Activated CD8-positive, alpha-beta memory T cell treated with anti-CD3 and anti-CD28 coated beads, Interleukin-2, amount 50 U/mL, for 48 hours (primary cell): ENCODE results near the gene TEX22.
A peak's percentile ranks its signal among the peaks of the same experiment; 100 is the strongest.

Experiments used
- DNase-seq: peaks from one replicate; pipeline ENCODE4 v3.0.0-alpha.2; 2020

Gene TEX22

DNA sequence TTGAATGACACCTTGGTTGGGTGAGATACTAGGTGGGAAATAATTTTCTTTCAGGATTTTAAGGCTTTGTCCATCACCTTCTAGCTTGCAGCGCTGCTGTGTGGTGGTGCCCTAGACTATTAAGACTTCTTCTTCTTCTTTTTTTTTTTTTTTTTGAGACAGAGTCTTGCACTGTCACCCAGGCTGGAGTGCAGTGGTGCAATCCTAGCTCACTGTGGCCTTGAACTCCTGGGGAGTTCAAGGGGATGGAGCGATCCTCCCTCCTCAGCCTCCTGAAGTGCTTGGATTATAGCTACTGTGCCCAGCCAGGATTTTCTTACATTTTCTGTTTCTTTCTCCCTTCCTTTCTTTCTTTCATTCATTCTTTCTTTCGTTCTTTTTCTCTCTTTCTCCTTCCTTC, 11.0 kb downstream of the TEX22 start:
- DNase-seq: no peak

GRCh38 chr14:105410642-105411016, 12.3 kb downstream of the TEX22 start:
- DNase-seq: no peak

GRCh38 chr14:105411017-105411941, 12.9 kb downstream of the TEX22 start:
- DNase-seq: no peak

- DNase-seq: no peak
Observed at GRCh38 chr14:105411985-105412770, 13.8 kb downstream of the TEX22 start.

DNA sequence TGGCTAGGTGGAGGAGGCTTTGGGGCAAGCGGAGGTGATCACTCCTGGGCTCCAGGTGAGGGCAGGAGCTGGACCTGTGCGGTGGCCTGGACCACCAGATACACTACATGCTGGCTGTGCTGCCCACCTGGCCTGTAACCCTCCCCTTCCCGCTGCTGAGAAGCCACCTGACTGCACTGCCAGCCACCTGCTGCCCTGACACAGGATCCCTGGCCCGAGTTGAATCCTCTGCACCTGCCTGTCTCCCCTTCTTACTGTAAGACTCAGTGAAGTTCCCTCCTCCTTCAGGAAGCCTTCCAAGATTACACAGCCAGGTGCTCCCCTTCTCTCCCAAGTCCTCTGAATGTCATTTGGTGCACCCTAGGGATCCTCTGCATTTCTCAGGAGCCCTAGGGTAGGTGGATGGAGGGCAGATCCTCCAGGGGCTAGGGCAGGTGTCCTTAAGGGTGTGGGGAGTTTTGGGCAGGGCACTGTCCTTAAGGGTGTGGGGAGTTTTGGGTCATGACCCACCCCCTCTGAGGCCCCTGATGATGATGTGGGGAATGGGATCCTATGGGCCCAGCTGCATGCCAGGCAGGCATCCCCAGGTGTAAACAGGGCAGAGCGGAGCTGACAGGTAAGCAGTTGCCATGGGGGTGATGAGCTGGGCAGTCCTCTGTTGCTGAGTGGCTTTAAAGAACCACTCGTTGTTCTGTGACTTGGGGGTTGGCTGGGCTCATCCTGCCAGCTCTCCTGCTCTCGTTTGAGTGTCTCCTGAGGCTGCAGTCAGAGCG, 14.6 kb downstream of the TEX22 start:
- DNase-seq: no peak

GRCh38 chr14:105413544-105413886, 15.2 kb downstream of the TEX22 start:
- no peak for DNase-seq

DNA sequence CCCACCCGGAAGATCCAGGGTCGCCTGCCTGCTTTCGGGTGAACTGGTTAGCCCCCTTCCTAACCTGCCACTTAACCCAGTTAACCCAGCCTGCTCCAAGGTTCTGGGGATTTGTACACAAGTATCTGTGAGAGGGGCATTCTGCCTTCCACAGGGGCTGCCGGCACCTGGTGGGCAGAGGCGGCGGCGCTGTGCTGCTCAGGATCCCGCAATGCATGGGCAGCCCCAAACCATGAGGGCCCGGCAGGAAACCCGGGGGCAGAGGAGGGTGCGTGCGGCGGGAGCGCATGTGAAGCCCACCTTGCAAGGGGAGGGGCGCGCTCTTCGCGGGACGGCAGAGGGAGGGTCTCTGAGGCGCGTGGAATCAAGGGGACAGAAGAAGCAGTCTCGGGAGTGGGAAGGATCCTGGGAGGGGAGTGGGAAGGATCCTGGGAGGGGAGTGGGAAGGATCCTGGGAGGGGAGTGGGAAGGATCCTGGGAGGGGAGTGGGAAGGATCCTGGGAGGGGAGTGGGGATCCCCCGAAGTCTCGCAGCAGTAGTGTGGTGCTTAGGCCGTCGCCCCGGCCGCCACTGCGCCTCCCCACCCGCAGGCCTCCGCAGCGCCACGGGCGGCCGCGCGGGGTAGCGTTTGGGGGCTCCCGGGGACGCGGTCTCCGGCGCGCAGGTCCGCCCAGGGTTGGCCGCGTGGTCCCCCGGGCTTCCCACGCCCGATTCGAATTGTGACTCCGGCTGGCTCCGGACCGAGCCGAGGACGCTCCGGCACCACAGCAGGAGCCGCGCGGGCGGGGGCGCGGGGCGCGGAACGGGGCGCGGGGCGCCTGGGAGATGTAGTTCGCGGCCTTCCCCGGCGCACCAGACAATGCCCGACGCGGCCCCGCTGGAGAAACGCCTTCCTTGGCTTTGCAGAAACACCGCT, 16.4 kb downstream of the TEX22 start:
- peak; percentile 88 for DNase-seq

DNA sequence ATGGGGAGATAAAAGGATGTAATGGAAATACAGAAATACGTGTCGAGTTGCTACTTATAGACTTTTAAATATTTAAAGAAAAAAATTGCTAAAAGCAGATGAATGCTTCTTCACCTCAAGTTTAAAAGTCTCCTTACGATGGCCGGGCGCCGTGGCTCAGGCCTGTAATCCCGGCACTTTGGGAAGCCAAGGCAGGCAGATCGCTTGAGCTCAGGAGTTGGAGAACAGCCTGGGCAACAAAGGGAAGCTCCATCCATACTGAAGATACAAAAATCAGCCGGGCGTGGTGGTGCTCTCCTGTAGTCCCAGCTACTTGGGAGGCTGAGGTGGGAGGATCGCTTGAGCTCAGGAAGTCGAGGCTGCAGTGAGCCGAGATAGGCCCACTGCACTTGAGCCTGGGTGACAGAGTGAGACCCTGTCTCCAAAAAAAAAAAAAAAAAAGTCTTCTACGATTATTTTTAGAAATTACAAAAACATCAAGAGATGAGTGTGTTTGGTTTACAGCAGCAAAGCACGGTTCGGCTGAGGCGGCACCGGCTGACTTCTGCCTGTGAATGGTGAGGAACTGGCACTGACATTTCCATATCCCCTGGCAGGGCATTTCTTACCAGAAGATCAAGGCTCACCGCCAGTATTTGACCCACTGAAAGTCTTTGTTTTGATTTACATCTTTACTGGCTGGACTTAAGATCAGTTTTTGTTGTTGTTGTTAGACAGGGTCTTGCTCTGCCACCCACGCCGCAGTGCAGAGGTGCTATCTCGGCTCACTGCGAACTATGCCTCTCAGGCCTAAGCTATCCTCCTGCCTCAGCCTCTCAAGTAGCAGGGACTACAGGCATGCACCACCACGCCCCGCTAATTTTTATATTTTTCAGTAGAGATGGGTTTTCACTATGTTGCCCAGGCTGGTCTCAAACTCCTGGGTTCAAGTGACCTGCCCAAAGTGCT, 17.4 kb downstream of the TEX22 start:
- DNase-seq: no peak

DNA sequence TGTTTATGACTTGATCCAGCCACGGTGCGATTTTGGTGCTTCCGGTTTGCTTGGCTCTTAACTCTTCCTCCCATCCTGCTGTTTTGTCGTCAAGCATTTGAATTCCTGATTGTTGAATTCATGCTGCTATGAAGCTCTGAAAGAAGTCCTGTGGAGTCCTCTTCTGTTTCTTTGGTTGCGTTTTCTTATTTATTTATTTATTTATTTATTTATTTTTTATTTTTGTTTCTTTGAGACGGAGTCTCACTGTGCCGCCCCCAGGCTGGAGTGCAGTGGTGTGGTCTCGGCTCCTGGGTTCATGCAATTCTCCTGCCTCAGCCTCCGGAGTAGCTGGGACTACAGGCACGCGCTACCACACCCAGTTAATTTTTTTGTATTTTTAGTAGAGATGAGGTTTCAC, 18.3 kb downstream of the TEX22 start:
- no peak for DNase-seq

DNA sequence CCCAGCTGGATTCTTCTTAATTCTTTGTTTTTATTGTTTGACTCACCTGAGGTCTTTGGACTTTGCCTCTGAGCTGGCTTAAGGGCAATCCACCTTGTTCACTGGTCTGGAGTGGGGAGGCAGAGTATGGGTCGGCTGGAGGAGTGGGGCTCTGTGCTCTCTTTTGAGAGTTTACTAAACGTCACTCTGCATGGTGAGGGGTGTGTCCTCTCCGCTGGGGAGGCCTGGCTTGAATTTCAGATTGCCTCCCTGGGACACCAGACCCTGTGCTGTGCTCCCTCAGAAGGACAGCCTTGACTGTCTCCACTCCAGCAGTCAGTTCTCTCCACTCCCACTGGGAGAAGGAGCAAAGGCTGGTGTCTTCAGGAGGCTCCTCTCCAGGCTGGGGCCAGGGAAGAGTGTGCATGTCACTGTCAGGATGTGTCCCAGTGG, 19.4 kb downstream of the TEX22 start:
- no peak for DNase-seq

- no peak for DNase-seq
Observed at GRCh38 chr14:105418269-105419194, 20.2 kb downstream of the TEX22 start.

DNA sequence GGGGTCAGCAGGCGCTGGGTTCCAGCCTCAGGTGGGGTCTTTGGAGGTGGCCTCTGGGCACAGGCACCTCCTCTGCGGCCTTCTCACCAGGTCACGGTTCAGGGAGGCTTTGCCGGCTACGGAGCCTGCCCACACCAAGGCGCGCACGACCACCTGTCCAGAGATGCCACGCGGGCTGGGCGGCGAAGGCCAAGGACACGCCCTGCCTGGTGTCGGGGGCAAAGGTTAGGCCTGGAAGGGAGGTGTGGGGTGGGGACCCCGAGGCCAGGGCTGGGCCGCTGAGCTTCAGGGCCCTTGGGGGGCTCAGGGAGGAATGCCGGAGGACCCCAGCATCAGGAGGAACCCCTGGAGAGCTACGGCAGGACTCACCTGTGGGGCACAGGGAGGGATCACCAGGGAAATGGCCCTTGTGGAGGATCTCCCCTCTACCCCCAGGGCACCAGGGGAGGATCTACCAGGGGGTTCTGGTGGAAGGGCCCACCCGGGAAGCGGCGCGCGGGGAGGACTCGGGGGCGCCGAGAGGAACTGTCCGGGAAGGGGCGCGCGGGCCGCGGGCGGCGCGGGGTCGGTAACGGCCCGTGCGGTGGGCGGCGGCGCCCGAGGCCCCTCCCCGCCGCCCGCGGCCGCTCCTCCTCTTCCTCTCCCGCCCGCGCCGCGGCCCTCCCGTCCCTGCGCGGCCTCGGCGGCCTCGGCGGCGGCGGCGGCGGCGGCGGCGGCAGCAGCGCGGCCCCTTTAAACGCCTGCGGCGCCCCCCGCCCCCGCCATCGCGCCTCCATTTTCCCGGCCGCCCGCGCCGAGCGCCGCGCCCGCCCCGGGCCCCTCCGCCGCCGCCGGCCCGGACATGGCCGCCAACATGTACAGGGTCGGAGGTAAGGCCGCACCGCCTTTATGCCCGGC, 21.1 kb downstream of the TEX22 start, which contains the start of gene MTA1:
Gene MTA1 (plus strand): TSS at position 633 of the 897 bp plus-strand sequence. CDS start 209 bp downstream, at position 842.
- DNase-seq: no peak

DNA sequence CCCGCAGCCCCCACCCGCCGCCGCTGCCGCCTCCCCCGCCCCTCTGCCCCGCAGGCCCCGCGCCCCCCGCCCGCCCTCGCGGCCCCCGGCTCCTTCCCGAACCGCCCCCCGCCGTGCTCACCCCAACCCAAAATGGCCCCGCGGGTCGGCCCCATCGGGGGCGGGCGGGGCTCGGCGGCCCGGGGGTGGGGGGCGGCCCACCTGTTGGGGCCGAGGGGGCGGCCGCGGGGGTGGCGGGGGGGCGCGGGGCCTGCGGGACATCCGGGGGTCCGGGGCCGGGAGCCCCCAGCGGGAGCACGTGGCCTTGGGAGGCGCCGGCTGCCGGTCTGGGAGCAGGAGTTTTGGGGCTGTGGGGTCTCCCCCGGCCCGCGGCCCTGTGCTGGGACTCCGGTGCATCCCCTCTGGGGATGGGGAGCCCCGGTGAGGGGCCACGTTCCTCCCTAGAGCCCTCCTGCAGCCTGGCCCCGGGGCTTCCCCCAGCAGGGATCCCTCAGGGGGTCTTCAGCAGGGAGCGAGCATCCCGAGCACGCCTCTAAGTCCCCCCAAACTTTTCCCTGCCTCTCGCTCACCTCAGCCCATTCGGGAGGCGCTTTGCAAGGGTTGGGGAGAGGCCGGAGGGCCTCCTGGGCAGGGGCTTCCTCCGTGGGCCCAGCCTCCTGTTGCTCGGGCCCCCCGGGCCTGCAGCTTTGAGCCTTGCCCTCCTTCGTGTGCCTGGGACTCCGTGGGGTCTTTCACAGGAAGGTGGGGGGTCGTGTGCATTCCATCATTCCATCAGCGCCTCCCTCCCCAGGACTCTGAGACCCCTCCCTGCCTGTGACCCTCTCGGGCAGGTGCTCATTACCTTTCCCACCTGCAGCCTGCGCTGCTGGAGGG, 22.0 kb downstream of the TEX22 start:
- DNase-seq: no peak

DNA sequence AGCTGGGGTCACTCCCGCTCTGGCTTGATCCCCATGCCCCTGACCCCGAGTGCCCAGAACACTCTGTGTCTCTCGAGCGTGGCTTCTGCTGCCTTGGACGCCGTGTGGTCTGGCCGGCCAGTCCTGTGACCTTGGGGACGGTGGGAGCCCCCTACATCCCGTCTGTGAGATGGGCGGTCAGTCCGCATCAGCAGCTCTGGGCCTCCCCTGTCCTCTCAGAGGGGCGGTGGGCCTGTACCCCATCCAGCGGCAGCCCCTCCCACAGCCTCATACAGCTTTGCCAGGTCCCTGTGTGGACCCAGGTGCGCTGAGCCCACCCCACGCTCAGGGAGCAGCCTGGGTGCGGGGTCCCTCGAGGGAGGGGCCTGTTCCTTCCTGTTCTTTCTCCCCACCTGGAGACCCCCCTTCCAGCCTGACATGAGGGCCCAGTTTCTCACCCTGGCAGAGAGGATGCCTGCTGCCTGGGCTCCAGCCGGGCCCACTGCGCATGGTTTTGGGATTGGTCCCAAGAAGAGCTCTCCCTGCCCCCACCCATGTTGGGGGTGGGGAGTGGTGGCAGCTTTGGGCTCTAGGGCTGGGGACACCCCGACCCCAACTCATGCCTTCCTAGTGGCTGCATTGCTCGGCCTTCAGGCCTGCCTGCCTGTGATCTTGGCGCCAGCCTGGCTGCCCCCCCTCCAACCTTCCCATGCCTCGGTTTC, 22.8 kb downstream of the TEX22 start:
- no peak for DNase-seq

- DNase-seq: no peak
Observed at GRCh38 chr14:105421723-105422615, 23.6 kb downstream of the TEX22 start.
